Ascending aorta (tissue), 2 donors: Measurements from ENCODE around the gene TGM5. TPM values are rescaled to one million over a fixed set of nuclear protein-coding genes. Genes with fewer than 3 reads are reported as not detected.

ENCODE experiments used
- DNase-seq, 2 donors: peaks; one replicate each; pipeline ENCODE4 v3.0.0-alpha.2; 2019; ENCODE audit warnings: low spot score in 2 of 2
- H3K27ac ChIP-seq, 2 donors: fragments of 200-600 bp; sonication (generic); one replicate each; pipeline ENCODE4 v1.5.1; 2016 to 2017; ENCODE audit warnings: mild to moderate bottlenecking in 1 of 2
- H3K27me3 ChIP-seq: fragments of 200-600 bp; sonication (generic); one replicate; pipeline ENCODE4 v1.5.1; 2017
- H3K36me3 ChIP-seq, 2 donors: fragments of 200-600 bp; sonication (generic); one replicate each; pipeline ENCODE4 v1.5.1; 2016
- H3K4me1 ChIP-seq, 2 donors: fragments of 200-600 bp; sonication (generic); one replicate each; pipeline ENCODE4 v1.5.1; 2016 to 2017; ENCODE audit warnings: mild to moderate bottlenecking in 1 of 2
- H3K4me3 ChIP-seq, 2 donors: fragments of 200-600 bp; sonication (generic); one replicate each; pipeline ENCODE4 v1.5.1; 2016 to 2017; ENCODE audit warnings: mild to moderate bottlenecking in 1 of 2
- H3K9me3 ChIP-seq, 2 donors: fragments of 200-600 bp; sonication (generic); one replicate each; pipeline ENCODE4 v1.5.1; 2016
- intact Hi-C: fragments of 100-400 bp; cut with DNase I; formaldehyde crosslinking; loops from one replicate; pipeline ENCODE4 v1.15.1; 2023
- total RNA-seq: library from RNA; depleted of rRNA; stranded (reverse); fragments of >200 nt; gene quantifications from one replicate; pipeline ENCODE4 v1.1.0, GENCODE V29; 2016
- TF ChIP-seq, protein P1 (sequence below), 3 experiments: fragments of 200-600 bp in 2 of 3; fragments of 450-650 bp in 1 of 3; sonication (generic) in 2 of 3; IDR thresholded peaks; one replicate each; pipeline ENCODE4 v1.5.1; 2016 to 2019; ENCODE audit warnings: antibody characterized with exemption in 3 of 3, mild to moderate bottlenecking in 1 of 3, moderate library complexity in 1 of 3

TGM5 gene
- total RNA-seq, 1 donor from 2014 or later: not detected

DNA sequence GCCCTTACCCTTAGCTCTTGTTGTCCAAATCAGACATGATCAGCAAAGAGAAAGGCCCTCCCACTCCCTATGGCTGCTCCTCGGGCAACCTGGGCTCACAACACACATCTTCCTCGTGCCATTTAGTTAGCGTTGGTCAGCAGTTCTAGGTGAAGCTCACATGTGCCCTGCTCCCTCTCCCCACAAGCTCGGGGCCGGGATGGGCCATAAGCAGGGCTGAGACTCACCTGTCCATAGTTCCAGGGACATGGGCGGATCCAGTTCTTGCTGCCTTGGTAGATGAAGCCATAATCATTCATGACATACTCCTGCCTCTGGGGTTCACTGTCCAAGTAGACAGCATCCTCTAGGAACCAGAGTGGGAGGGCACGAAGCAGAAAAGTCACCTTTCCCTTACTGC is 10.4 kb downstream of the TGM5 start:
- Histone ChIP-seq H3K36me3 (no peaks in the 10 kb centered on the region), H3K27me3 (no peaks in the 10 kb centered on the region), H3K27ac (no peak overlapping the region), H3K4me1 (no peaks in the 10 kb centered on the region), H3K4me3 (no peak overlapping the region), H3K9me3 (no peaks in the 10 kb centered on the region)
- peak in 1 of 2 donors; percentile 37 for DNase-seq
- TF ChIP-seq, protein P1, sequence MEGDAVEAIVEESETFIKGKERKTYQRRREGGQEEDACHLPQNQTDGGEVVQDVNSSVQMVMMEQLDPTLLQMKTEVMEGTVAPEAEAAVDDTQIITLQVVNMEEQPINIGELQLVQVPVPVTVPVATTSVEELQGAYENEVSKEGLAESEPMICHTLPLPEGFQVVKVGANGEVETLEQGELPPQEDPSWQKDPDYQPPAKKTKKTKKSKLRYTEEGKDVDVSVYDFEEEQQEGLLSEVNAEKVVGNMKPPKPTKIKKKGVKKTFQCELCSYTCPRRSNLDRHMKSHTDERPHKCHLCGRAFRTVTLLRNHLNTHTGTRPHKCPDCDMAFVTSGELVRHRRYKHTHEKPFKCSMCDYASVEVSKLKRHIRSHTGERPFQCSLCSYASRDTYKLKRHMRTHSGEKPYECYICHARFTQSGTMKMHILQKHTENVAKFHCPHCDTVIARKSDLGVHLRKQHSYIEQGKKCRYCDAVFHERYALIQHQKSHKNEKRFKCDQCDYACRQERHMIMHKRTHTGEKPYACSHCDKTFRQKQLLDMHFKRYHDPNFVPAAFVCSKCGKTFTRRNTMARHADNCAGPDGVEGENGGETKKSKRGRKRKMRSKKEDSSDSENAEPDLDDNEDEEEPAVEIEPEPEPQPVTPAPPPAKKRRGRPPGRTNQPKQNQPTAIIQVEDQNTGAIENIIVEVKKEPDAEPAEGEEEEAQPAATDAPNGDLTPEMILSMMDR (IDR thresholded peaks at IDR 0.05): no peak
- intact Hi-C loops: no loop called here

- no peaks in the 10 kb centered on the region for H3K36me3 ChIP-seq
- H3K27me3 ChIP-seq: no peaks in the 10 kb centered on the region
- TF ChIP-seq, protein P1 (IDR thresholded peaks at IDR 0.05): no peak
- DNase-seq: peak in 1 of 2 donors; percentile 51
- intact Hi-C loops: no loop called here
- H3K4me1 ChIP-seq: no peaks in the 10 kb centered on the region
- H3K9me3 ChIP-seq: no peaks in the 10 kb centered on the region
- H3K27ac ChIP-seq: no peak overlapping the region
- no peak overlapping the region for H3K4me3 ChIP-seq
Measured at GRCh38 chr15:43255376-43255775, 11.4 kb downstream of the TGM5 start.

- intact Hi-C loops: no loop called here
- Histone ChIP-seq H3K9me3 (no peaks in the 10 kb centered on the region), H3K36me3 (no peaks in the 10 kb centered on the region), H3K27me3 (no peaks in the 10 kb centered on the region), H3K27ac (no peak overlapping the region), H3K4me3 (no peak overlapping the region), H3K4me1 (no peaks in the 10 kb centered on the region)
- TF ChIP-seq, protein P1 (IDR thresholded peaks at IDR 0.05): no peak
- peak in 1 of 2 donors; percentile 62 for DNase-seq
Measured at GRCh38 chr15:43253431-43254403, 13.0 kb downstream of the TGM5 start.

DNA sequence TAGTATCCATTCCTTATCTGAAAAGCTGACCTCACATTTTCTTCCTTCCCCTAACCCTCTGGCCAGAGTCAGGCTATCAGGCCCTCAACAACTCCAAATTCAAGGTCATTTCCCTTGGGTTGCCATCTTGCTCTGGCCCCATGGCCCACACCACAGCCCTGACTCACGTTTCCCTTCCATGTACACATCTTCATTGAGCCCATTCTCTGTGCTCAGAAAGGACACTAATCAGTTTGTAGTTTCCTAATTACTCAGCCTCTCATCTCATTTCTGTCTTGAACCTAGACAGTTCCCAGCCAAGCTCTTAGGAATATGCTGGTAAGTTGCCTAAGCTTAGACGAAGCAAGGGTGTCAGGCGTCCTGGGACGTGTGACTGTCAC is 14.9 kb downstream of the TGM5 start:
- TF ChIP-seq, protein P1 (IDR thresholded peaks at IDR 0.05): no peak
- no peak overlapping the region for H3K4me3 ChIP-seq
- intact Hi-C loops: no loop called here
- no peaks in the 10 kb centered on the region for H3K4me1 ChIP-seq
- no peaks in the 10 kb centered on the region for H3K9me3 ChIP-seq
- H3K27ac ChIP-seq: no peak overlapping the region
- no peaks in the 10 kb centered on the region for H3K36me3 ChIP-seq
- DNase-seq: peak in 1 of 2 donors; percentile 44
- H3K27me3 ChIP-seq: no peaks in the 10 kb centered on the region

- intact Hi-C loops: no loop called here
- no peaks in the 10 kb centered on the region for H3K4me1 ChIP-seq
- TF ChIP-seq, protein P1 (IDR thresholded peaks at IDR 0.05): no peak
- no peaks in the 10 kb centered on the region for H3K27me3 ChIP-seq
- no peak overlapping the region for H3K27ac ChIP-seq
- peak in 1 of 2 donors; percentile 27 for DNase-seq
- no peaks in the 10 kb centered on the region for H3K9me3 ChIP-seq
- H3K4me3 ChIP-seq: no peak overlapping the region
- H3K36me3 ChIP-seq: no peaks in the 10 kb centered on the region
Measured at GRCh38 chr15:43251185-43251870, 15.4 kb downstream of the TGM5 start.
